Muscle layer of colon (tissue), 2 donors: Measurements from ENCODE around the gene CACNA2D4.
"Not testable (repeated sequence)": the region's sequence is repeated elsewhere in the genome, so short reads cannot be mapped to it uniquely, and the experiment has no call there.

Experiments
- H3K27ac ChIP-seq: one replicate; pipeline ENCODE4 v1.7.0; 2013; ENCODE audit warnings: low read depth, mild to moderate bottlenecking, low read length, moderate library complexity
- H3K27me3 ChIP-seq, 2 donors: one replicate each; pipeline ENCODE4 v1.7.0; 2013; ENCODE audit warnings: low read length in 2 of 2, mild to moderate bottlenecking in 2 of 2; ENCODE audit not compliant: insufficient read depth in 2 of 2, control insufficient read depth in 1 of 2
- H3K36me3 ChIP-seq: one replicate; pipeline ENCODE4 v1.7.0; 2013; ENCODE audit warnings: mild to moderate bottlenecking, low read length; ENCODE audit not compliant: insufficient read depth
- H3K4me1 ChIP-seq: one replicate; pipeline ENCODE4 v1.7.0; 2013; ENCODE audit warnings: mild to moderate bottlenecking, low read length; ENCODE audit not compliant: insufficient read depth
- H3K4me3 ChIP-seq, 2 donors: one replicate each; pipeline ENCODE4 v1.7.0; 2013; ENCODE audit warnings: low read length in 2 of 2, low read depth in 1 of 2, mild to moderate bottlenecking in 1 of 2, moderate library complexity in 1 of 2
- H3K9ac ChIP-seq: one replicate; pipeline ENCODE4 v1.7.0; 2013; ENCODE audit warnings: low read length
- H3K9me3 ChIP-seq: one replicate; pipeline ENCODE4 v1.7.0; 2013; ENCODE audit warnings: mild to moderate bottlenecking, low read length
- donor health status: abdominal sarcoma.
- donor health status: Adenocarcinoma of cecum.

CACNA2D4 gene

GRCh38 chr12:1820896-1821291 lies 97.6 kb downstream of the CACNA2D4 start:
- Histone ChIP-seq H3K9me3 (no peaks in the 10 kb centered on the region), H3K9ac (no peak overlapping the region), H3K27me3 (peaks cover 6 to 51% of the 10 kb centered on the region in 2 donors), H3K4me3 (no peak overlapping the region), H3K27ac (no peak overlapping the region), H3K36me3 (no peaks in the 10 kb centered on the region), H3K4me1 (no peaks in the 10 kb centered on the region)

DNA sequence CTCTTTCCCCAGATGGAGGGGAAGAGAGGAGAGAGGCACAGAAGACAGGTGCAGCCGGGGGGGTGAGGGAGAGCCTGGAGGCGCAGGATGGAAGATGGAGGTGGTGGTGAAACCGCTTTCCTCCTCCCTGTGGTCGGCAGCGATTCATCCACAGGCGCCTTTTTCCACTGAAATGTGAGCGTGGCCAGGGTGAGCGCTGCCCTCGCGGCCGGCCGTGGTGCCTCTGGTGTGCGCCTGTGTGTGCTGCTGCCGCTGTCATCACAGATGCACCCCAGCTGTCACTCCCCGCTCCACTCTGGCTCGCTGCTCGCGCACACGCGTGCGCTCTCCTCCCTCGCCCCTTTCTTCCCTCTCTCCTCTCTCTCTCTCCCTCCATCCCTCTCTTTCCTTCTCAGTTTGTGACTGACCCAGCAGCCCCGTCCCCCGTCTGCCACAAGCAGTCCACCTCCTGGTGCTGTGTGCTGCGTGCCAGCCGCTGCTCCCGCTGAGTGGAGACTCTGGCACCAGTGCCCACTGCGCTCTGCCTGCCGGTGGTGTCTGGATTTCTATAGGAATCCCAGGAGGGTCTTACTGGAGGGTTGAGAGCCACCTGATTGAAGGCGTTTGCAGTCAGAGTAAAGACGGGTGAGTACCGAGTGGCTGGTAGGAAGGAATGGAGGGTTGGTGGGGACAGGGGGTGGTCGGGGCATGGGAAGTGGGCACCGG lies 98.1 kb downstream of the CACNA2D4 start, which contains the start of gene LRTM2:
Gene LRTM2 (plus strand): TSS at position 375 of the 705 bp plus-strand sequence. CDS start 7,584 bp downstream, outside the sequence.
- H3K9me3 ChIP-seq, result no peaks in the 10 kb centered on the region
- no peak within 1 kb of the TSS for H3K9ac ChIP-seq
- H3K27me3 ChIP-seq, result peaks cover 6 to 51% of the 10 kb centered on the region in 2 donors

DNA sequence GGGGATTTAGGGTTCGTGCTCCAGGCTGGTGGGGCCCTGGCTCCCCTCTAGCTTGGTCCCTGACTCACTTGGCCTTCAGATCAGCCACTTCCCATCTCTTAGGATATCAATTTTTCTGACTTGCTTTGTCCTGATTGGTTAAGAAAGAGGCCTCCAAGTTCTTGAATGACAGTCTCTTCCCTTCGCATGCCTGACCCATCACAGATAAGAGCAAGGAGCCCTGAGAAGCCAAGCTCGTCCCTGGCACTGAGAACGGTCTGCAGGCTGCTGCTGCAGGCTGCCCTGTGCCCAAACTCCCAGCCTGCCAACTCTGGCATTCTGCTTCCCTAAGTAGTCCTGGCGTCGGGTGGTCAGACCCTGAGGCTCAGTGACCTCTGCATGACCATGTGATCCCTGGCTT lies 98.9 kb downstream of the CACNA2D4 start:
- Histone ChIP-seq H3K4me3 (no peak overlapping the region), H3K9me3 (no peaks in the 10 kb centered on the region), H3K4me1 (no peaks in the 10 kb centered on the region), H3K27me3 (peaks cover 6 to 51% of the 10 kb centered on the region in 2 donors), H3K27ac (no peak overlapping the region), H3K36me3 (no peaks in the 10 kb centered on the region), H3K9ac (no peak overlapping the region)

More for the DNA sequence above, 98.1 kb downstream of the CACNA2D4 start, which contains the start of gene LRTM2:
- H3K4me1 ChIP-seq, result no peaks in the 10 kb centered on the region
- no peak within 1 kb of the TSS for H3K27ac ChIP-seq
- no peak within 1 kb of the TSS for H3K4me3 ChIP-seq
- no peaks in the 10 kb centered on the region for H3K36me3 ChIP-seq

GRCh38 chr12:1819050-1819449 lies 99.4 kb downstream of the CACNA2D4 start:
- H3K9me3 ChIP-seq, result no peaks in the 10 kb centered on the region
- no peak overlapping the region for H3K27ac ChIP-seq
- H3K9ac ChIP-seq, result no peak overlapping the region
- H3K27me3 ChIP-seq, result peaks cover 6 to 47% of the 10 kb centered on the region in 2 donors
- no peaks in the 10 kb centered on the region for H3K36me3 ChIP-seq
- H3K4me3 ChIP-seq, result no peak overlapping the region
- H3K4me1 ChIP-seq, result no peaks in the 10 kb centered on the region

DNA sequence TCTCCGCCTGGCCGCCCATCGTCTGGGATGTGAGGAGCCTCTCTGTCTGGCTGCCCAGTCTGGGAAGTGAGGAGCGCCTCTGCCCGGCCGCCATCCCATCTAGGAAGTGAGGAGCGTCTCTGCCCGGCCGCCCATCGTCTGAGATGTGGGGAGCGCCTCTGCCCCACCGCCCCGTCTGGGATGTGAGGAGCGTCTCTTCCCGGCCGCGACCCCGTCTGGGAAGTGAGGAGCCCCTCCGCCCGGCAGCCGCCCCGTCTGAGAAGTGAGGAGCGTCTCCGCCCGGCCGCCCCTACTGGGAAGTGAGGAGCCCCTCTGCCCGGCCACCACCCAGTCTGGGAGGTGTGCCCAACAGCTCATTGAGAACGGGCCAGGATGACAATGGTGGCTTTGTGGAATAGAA lies 100.5 kb downstream of the CACNA2D4 start:
- H3K27me3 ChIP-seq, result peaks cover 6 to 37% of the 10 kb centered on the region in 2 donors
- H3K4me1 ChIP-seq, H3K4me3 ChIP-seq, H3K9ac ChIP-seq, H3K9me3 ChIP-seq, H3K27ac ChIP-seq, H3K36me3 ChIP-seq: not testable (repeated sequence)

DNA sequence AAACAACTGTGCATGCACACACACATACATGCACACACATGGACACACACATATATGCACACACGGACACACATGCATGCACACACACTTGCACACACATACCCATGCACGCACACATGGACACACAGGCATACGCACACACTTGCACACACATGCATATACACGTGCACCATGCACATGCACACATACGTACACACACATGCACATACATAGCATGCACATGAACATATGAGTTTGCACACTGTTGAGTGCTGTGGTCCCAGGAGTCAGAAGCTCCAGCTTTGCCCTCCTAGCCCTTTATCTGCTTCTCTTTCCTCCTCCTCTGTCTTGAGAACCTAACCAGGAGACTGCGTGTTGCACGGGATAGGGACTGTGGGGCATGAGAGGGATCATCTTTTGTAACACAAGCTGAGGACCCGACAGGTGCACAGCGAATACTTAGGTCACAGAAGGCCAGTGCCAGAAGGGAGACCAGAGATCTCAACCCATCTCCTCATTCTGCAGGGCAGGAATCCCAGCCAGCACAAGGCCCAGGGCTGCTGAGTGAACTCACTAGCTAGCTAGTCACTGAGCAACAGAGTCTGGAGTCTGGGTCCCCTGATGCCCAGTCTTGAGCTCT lies 101.6 kb downstream of the CACNA2D4 start:
- H3K9me3 ChIP-seq, result no peaks in the 10 kb centered on the region
- H3K27me3 ChIP-seq, result peaks cover 6 to 26% of the 10 kb centered on the region in 2 donors
- H3K27ac ChIP-seq, result no peak overlapping the region
- H3K4me3 ChIP-seq, result no peak overlapping the region
- no peaks in the 10 kb centered on the region for H3K4me1 ChIP-seq
- H3K9ac ChIP-seq, result no peak overlapping the region
- H3K36me3 ChIP-seq, result no peaks in the 10 kb centered on the region

- Histone ChIP-seq H3K27ac (no peak overlapping the region), H3K9me3 (no peaks in the 10 kb centered on the region), H3K9ac (no peak overlapping the region), H3K4me1 (no peaks in the 10 kb centered on the region), H3K4me3 (no peak overlapping the region), H3K36me3 (no peaks in the 10 kb centered on the region), H3K27me3 (peaks cover 6 to 18% of the 10 kb centered on the region in 2 donors)
These were observed 102.4 kb downstream of the CACNA2D4 start for GRCh38 chr12:1815814-1816729.

DNA sequence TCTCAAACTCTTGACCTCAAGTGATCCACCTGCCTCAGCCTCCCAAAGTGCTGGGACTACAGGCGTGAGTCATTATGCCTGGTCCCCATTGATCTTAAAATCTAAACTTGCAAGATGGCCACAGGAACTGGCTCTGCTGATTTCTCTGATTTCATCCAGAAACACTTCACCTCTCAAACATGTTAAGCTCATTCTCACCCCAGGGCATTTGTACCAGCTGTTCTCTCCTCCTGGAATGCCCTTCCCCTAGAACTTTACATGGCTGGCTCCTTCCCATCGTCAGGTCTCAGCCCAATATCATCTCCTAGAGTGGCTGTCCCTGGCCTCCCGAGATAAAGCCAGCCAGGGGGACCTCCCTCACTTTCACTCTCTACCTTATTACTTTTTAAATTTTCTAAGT lies 103.3 kb downstream of the CACNA2D4 start:
- Histone ChIP-seq H3K9me3 (no peaks in the 10 kb centered on the region), H3K27ac (no peak overlapping the region), H3K9ac (no peak overlapping the region), H3K4me3 (no peak overlapping the region), H3K4me1 (no peaks in the 10 kb centered on the region), H3K36me3 (no peaks in the 10 kb centered on the region), H3K27me3 (peaks cover under 1 to 8% of the 10 kb centered on the region in 2 donors)

DNA sequence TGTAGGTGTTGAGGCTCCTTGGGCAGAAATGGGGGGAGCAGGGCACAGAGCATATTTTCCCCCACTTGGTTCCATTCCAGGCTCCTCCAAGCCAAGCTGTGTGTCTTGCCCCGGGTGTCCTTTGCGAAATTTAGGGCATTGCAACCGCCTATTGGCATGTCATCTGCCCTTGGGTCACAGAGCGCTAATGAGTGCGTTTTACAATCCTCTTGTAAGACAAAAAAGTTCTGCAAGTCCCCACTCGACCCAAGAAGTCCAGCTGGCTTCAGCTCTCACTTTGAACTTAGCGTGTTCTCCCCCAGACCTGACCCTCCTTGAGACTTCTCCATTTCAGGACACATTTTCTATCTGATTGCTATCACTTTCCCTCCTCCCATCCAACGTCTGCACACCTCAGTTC lies 104.2 kb downstream of the CACNA2D4 start:
- H3K9me3 ChIP-seq, result no peaks in the 10 kb centered on the region
- H3K4me1 ChIP-seq, result no peaks in the 10 kb centered on the region
- H3K4me3 ChIP-seq, result no peak overlapping the region
- no peaks in the 10 kb centered on the region for H3K36me3 ChIP-seq
- no peak overlapping the region for H3K27ac ChIP-seq
- H3K27me3 ChIP-seq, result no peaks in the 10 kb centered on the region
- H3K9ac ChIP-seq, result no peak overlapping the region

DNA sequence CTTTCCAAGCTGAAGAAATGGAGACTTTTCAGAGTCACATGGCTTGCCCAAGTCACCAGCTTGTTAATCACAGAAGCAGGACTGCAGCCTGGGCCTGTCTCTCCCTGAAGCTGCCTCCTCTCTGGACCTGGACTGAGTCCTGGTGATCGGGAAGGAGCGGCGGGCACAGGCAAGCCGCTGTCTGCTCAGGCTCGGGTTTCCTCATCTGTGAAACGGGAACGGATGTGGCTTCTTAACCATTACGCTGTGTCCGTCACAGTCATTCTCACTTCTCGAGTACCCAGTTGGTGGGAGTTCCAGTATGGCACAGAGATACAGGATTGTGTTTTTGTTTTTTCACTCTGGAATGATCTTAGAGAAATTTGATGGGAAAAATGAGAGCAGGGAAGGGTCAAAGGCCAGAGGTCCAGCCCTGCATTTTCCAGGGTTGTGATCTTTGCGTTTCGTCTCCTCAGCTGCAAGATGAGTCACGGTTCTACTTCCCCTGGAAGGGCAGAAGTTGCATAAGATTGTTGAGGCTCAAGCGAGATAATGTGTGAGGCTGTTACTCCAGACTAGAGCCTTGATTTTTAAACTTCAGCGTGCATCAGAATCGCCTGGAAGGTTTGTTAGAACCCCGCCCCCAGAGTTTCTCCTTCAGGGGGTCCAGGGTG lies 105.7 kb downstream of the CACNA2D4 start:
- Histone ChIP-seq H3K27me3 (no peaks in the 10 kb centered on the region), H3K9ac (no peak overlapping the region), H3K27ac (peak overlapping the region; percentile 24), H3K36me3 (no peaks in the 10 kb centered on the region), H3K4me1 (no peaks in the 10 kb centered on the region), H3K9me3 (no peaks in the 10 kb centered on the region), H3K4me3 (no peak overlapping the region)

GRCh38 chr12:1811948-1812291 lies 106.5 kb downstream of the CACNA2D4 start:
- H3K9ac ChIP-seq, result no peak overlapping the region
- no peaks in the 10 kb centered on the region for H3K36me3 ChIP-seq
- no peaks in the 10 kb centered on the region for H3K27me3 ChIP-seq
- H3K4me1 ChIP-seq, result no peaks in the 10 kb centered on the region
- H3K4me3 ChIP-seq, result no peak overlapping the region
- no peaks in the 10 kb centered on the region for H3K9me3 ChIP-seq
- no peak overlapping the region for H3K27ac ChIP-seq
